RWPE1 (cell line): ENCODE results near the gene VEGFA.

ENCODE experiments used
- CTCF ChIA-PET: fragments of 350-600 bp; sonication (Branson Sonifier 250); formaldehyde crosslinking; extraction: SDS; loops from one replicate; lab custom pipeline; 2021; lab: Yijun Ruan, JAX
- POLR2A ChIA-PET: fragments of 400-600 bp; formaldehyde crosslinking; extraction: SDS; loops from one replicate; lab custom pipeline; 2020; ENCODE audit warnings: antibody characterized with exemption; ENCODE audit not compliant: low non-redundant PET; lab: Yijun Ruan, JAX
- DNase-seq: peaks from one replicate; pipeline ENCODE4 v3.0.0; 2012; ENCODE audit warnings: low spot score
- H3K27ac ChIP-seq: fragments of 450-650 bp; 2 replicates; pipeline ENCODE4 v1.5.1; 2017
- CTCF ChIP-seq: fragments of 450-650 bp; conservative IDR thresholded peaks from 2 replicates; pipeline ENCODE4 v1.5.1; 2017; ENCODE audit warnings: low read depth, mild to moderate bottlenecking

The VEGFA gene

GRCh38 chr6:43769526-43770371 lies at the start of gene VEGFA:
VEGFA (plus strand) TSS chr6:43770211.
- peak; percentile 98 for TF ChIP-seq CTCF
- CTCF ChIA-PET = interaction anchor here (0.6 to 4.0 kb wide), 44 partner anchors 8 to 516 kb away, joined by 3 to 37 read pairs (median 4); partner anchors contain the start of gene MRPS18A

GRCh38 chr6:43720999-43721398 lies 49.0 kb upstream of the VEGFA start:
- no peak for TF ChIP-seq CTCF
- POLR2A ChIA-PET = no interaction called here
- CTCF ChIA-PET = interaction anchor here (0.8 to 1.4 kb wide), 4 partner anchors 48 to 342 kb away, joined by 3 to 5 read pairs (median 4); no protein-coding TSS in a partner anchor
- DNase-seq = no peak
- H3K27ac ChIP-seq = no peak overlapping the region

More at GRCh38 chr6:43769526-43770371, at the start of gene VEGFA:
- peak within 1 kb of the TSS; percentile 93 for H3K27ac ChIP-seq
- POLR2A ChIA-PET = interaction anchor here (0.6 to 1.7 kb wide), 11 partner anchors 38 to 308 kb away, joined by 3 to 7 read pairs (median 3); no protein-coding TSS in a partner anchor
- peak; percentile 98 for DNase-seq

- H3K27ac ChIP-seq = no peak overlapping the region; the same call in 1 of the 2 replicates
- no peak for DNase-seq
- TF ChIP-seq CTCF = no peak
- POLR2A ChIA-PET = no interaction called here
- CTCF ChIA-PET = no interaction called here
Observed at GRCh38 chr6:43722920-43723545, 47.0 kb upstream of the VEGFA start.

GRCh38 chr6:43723737-43724295 lies 46.2 kb upstream of the VEGFA start:
- peak; percentile 74 for DNase-seq
- peak; percentile 41 for TF ChIP-seq CTCF
- CTCF ChIA-PET = interaction anchor here (0.6 to 1.6 kb wide), 3 partner anchors 18 to 57 kb away, joined by 3 to 8 read pairs (median 4); no protein-coding TSS in a partner anchor
- POLR2A ChIA-PET = interaction anchor here (0.6 to 1.1 kb wide), 2 partner anchors 51 to 56 kb away, joined by 3 read pairs; no protein-coding TSS in a partner anchor
- peak overlapping the region; percentile 83 for H3K27ac ChIP-seq

- peak overlapping the region; percentile 83 for H3K27ac ChIP-seq
- no peak for DNase-seq
- ChIA-PET CTCF (interaction anchor here (0.6 to 1.6 kb wide), 6 partner anchors 19 to 58 kb away, joined by 3 to 8 read pairs (median 4); no protein-coding TSS in a partner anchor), POLR2A (interaction anchor here (0.5 to 1.2 kb wide), 7 partner anchors 11 to 88 kb away, joined by 3 to 5 read pairs (median 4); partner anchors contain the start of genes MRPS18A and VEGFA)
- no peak for TF ChIP-seq CTCF
Observed at GRCh38 chr6:43724354-43724753, 45.7 kb upstream of the VEGFA start.
